ENCODE results near the gene SEMA5B. TPM values are rescaled to one million over a fixed set of nuclear protein-coding genes. Genes with fewer than 3 reads are reported as not detected.

The SEMA5B gene
- total and polyA plus RNA-seq, 7 donors: 0.08 to 1.1 (median 0.43) TPM

DNA sequence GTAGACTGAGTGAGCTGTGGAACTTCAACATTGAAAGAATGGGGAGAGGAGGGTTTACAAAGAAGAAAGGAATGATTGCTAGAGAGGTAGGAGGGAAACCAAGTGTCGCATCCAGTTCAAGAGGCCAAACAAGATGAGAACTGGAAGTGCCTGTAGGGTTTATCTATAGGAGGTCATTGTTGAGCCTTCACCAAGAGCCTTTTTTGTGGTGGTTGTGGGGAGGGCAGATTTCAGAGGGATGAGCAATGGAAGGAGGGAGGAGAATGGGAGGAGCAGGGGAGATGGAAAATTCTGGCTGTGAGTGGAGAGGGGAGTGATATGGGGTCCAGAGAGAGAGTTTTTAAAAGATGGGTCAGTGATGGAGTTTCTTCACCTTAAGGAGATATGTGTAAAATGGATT is 47.8 kb upstream of the SEMA5B start:
- no peaks in the 10 kb centered on the region for H3K27me3 ChIP-seq (ENCODE audit: insufficient read depth in 3 of 3, low read length in 2 of 3)
- H3K36me3 ChIP-seq (ENCODE audit: insufficient read depth in 1 of 2, low read depth in 1 of 2): no peaks in the 10 kb centered on the region
- intact Hi-C loops (cut with DNase I): no loop called here
- TF ChIP-seq, protein P1, sequence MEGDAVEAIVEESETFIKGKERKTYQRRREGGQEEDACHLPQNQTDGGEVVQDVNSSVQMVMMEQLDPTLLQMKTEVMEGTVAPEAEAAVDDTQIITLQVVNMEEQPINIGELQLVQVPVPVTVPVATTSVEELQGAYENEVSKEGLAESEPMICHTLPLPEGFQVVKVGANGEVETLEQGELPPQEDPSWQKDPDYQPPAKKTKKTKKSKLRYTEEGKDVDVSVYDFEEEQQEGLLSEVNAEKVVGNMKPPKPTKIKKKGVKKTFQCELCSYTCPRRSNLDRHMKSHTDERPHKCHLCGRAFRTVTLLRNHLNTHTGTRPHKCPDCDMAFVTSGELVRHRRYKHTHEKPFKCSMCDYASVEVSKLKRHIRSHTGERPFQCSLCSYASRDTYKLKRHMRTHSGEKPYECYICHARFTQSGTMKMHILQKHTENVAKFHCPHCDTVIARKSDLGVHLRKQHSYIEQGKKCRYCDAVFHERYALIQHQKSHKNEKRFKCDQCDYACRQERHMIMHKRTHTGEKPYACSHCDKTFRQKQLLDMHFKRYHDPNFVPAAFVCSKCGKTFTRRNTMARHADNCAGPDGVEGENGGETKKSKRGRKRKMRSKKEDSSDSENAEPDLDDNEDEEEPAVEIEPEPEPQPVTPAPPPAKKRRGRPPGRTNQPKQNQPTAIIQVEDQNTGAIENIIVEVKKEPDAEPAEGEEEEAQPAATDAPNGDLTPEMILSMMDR (IDR thresholded peaks at IDR 0.05): no peak
- H3K4me1 ChIP-seq: peaks cover 14% of the 10 kb centered on the region
- DNase-seq (no peak), ATAC-seq (no peak)
- H3K27ac ChIP-seq: no peak overlapping the region
- 86 to 100% (median 100%) methylated on average over 1 of the region's 1 CpG for WGBS, 3 donors
- H3K4me3 ChIP-seq: no peak overlapping the region
- H3K9me3 ChIP-seq: no peaks in the 10 kb centered on the region

GRCh38 chr3:123072564-123072963 is 45.0 kb upstream of the SEMA5B start:
- peaks cover 18% of the 10 kb centered on the region for H3K4me1 ChIP-seq
- H3K27me3 ChIP-seq (ENCODE audit: insufficient read depth in 3 of 3, low read length in 2 of 3): no peaks in the 10 kb centered on the region
- TF ChIP-seq, protein P1 (IDR thresholded peaks at IDR 0.05): no peak
- WGBS, 3 donors: 98 to 100% (median 100%) methylated on average over 1 of the region's 1 CpG
- intact Hi-C loops (cut with DNase I): no loop called here
- H3K4me3 ChIP-seq: no peak overlapping the region
- ATAC-seq (no peak), DNase-seq (no peak)
- H3K9me3 ChIP-seq: no peaks in the 10 kb centered on the region
- no peaks in the 10 kb centered on the region for H3K36me3 ChIP-seq (ENCODE audit: insufficient read depth in 1 of 2, low read depth in 1 of 2)
- H3K27ac ChIP-seq: no peak overlapping the region

DNA sequence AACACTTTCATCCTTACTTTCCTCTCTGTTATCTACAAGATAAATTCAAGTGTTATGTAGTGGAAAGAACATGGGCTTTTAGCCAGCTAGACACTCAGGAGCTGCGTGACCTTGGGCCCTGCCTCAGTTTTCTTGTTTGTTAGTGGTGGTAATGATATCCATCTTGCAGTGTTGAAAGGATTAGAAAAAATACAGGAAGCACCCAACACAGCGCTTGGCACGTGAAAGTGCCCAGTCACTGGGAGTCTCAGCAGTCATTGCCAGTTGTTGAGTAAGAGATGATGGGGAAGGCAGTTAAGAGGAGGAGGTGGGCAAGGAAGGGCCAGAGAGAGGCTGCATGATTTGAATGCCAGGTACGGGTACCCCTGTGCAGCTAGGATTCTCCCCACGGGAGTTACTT is 44.6 kb upstream of the SEMA5B start:
- WGBS, 3 donors: 87 to 91% (median 88%) methylated on average over 5 of the region's 5 CpGs
- Histone ChIP-seq H3K27me3 (ENCODE audit: insufficient read depth in 3 of 3, low read length in 2 of 3) (no peaks in the 10 kb centered on the region), H3K4me1 (peaks cover 18% of the 10 kb centered on the region), H3K9me3 (no peaks in the 10 kb centered on the region), H3K27ac (no peak overlapping the region), H3K36me3 (ENCODE audit: insufficient read depth in 1 of 2, low read depth in 1 of 2) (no peaks in the 10 kb centered on the region), H3K4me3 (no peak overlapping the region)
- ATAC-seq: no peak
- intact Hi-C loops (cut with DNase I): no loop called here
- TF ChIP-seq, protein P1 (IDR thresholded peaks at IDR 0.05): no peak
- no peak for DNase-seq

- peaks cover 15% of the 10 kb centered on the region for H3K4me1 ChIP-seq
- no peaks in the 10 kb centered on the region for H3K36me3 ChIP-seq (ENCODE audit: insufficient read depth in 1 of 2, low read depth in 1 of 2)
- no peak overlapping the region for H3K4me3 ChIP-seq
- H3K27me3 ChIP-seq (ENCODE audit: insufficient read depth in 3 of 3, low read length in 2 of 3): no peaks in the 10 kb centered on the region
- ATAC-seq (no peak), DNase-seq (no peak)
- intact Hi-C loops (cut with DNase I): no loop called here
- TF ChIP-seq, protein P1 (IDR thresholded peaks at IDR 0.05): no peak
- H3K9me3 ChIP-seq: no peaks in the 10 kb centered on the region
- no peak overlapping the region for H3K27ac ChIP-seq
- WGBS, 3 donors: 82 to 86% (median 82%) methylated on average over 7 of the region's 7 CpGs
Measured at GRCh38 chr3:123071581-123071980, 44.0 kb upstream of the SEMA5B start.

GRCh38 chr3:123071146-123071545 is 43.6 kb upstream of the SEMA5B start:
- H3K4me1 ChIP-seq: peaks cover 14% of the 10 kb centered on the region
- TF ChIP-seq, protein P1 (IDR thresholded peaks at IDR 0.05): no peak
- H3K27ac ChIP-seq: no peak overlapping the region
- intact Hi-C loops (cut with DNase I): no loop called here
- WGBS, 3 donors: 64 to 70% (median 68%) methylated on average over 5 of the region's 5 CpGs
- H3K27me3 ChIP-seq (ENCODE audit: insufficient read depth in 3 of 3, low read length in 2 of 3): no peaks in the 10 kb centered on the region
- no peaks in the 10 kb centered on the region for H3K9me3 ChIP-seq
- no peak overlapping the region for H3K4me3 ChIP-seq
- H3K36me3 ChIP-seq (ENCODE audit: insufficient read depth in 1 of 2, low read depth in 1 of 2): no peaks in the 10 kb centered on the region
- ATAC-seq: no peak
- DNase-seq: no peak

Measured in psoas muscle (tissue), 8 donors.